NCI-H510A treated with DMSO at 0.1 percent for 48 hours (cell line): ENCODE results near the gene PSMB11.

Experiments used
- DNase-seq: peaks from one replicate; lab custom pipeline; 2025; lab: John Stamatoyannopoulos, UW

The PSMB11 gene

GRCh38 chr14:23089498-23090253 lies 47.7 kb downstream of the PSMB11 start:
- DNase-seq, result no peak

- no peak for DNase-seq
Measured at GRCh38 chr14:23090254-23090636, 48.2 kb downstream of the PSMB11 start.

GRCh38 chr14:23091294-23092225 lies 49.5 kb downstream of the PSMB11 start:
- DNase-seq, result no peak

GRCh38 chr14:23093104-23093503 lies 51.1 kb downstream of the PSMB11 start:
- no peak for DNase-seq

- no peak for DNase-seq
Measured at GRCh38 chr14:23093526-23093925, 51.5 kb downstream of the PSMB11 start.
